Stimulated activated CD8-positive, alpha-beta memory T cell treated with anti-CD3 and anti-CD28 coated beads, Interleukin-7, amount 100 ng/mL, for 1 hour (primary cell): Measurements from ENCODE around the gene LPP.

Experiments used
- DNase-seq, 2 donors: peaks; one replicate each; pipeline ENCODE4 v3.0.0-alpha.2; 2020; ENCODE audit warnings: low read depth in 2 of 2

The LPP gene

DNA sequence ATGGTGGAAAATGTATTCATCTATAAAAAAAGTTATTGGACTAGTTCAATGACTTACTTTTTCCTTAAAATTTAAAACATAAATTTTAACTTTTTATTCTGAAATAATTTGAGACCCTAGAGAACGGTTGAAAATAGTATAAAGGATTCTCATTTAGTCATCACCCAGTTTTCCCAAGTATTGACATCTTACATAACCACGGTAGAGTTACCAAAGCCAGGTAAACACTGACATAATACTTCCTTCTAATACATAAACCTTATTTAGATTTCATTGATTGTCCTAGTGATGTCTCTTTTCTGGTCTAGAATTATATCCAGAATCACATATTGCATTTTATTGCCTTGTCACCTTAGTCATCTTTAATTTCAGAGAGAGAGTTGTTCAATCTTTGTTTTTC is 319.1 kb downstream of the LPP start:
- no peak for DNase-seq

DNA sequence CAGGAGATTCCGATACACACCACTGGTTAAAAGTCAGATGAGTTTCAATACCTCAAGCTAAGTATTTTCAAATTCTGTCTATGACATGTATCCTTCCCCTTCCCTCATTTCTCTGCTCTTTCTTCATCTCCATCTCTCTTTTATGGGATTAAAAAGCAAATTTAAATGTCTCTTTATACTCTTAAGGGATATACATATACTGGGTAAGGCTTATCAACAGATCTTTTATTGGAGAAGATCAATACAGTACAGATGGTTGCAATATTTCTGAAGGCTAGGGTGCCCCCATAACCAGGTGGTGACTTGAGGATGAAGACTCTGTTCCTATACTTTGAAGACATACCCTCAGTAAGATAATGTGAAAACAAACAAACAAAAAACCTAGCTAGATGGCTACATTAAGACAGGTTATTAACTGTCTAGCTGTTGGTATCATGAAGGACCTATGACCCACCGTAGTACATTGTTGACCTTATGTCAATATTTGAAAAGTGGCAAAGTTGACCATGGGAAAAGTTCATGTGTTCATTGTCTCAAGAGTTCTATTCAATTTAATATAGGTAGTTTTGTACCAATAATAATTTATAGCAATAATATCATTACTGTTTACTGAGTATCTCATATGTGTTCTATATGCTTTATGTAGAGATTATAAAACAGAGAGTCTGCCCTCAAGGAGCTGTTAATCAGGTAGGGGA is 319.8 kb downstream of the LPP start:
- no peak for DNase-seq

DNA sequence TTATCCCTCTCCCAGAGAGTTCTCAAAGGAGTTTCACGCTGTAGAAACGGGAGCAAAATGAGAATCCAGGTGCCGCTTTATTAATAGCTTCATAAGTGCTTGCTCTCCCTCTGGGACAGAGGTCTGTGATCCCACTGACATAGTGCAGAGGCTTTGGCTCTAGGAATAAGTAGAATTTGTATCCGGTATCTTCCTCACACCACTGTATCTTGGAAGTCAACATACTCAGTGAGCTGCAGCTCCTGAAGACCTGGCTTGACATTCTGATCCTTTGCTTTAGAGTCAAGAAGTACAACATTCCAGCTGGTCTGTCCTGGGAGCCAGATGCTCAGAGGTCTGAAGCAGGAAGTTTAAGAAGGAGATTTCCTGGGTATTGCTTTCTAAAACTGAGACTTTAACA is 323.0 kb downstream of the LPP start:
- DNase-seq, result no peak

DNA sequence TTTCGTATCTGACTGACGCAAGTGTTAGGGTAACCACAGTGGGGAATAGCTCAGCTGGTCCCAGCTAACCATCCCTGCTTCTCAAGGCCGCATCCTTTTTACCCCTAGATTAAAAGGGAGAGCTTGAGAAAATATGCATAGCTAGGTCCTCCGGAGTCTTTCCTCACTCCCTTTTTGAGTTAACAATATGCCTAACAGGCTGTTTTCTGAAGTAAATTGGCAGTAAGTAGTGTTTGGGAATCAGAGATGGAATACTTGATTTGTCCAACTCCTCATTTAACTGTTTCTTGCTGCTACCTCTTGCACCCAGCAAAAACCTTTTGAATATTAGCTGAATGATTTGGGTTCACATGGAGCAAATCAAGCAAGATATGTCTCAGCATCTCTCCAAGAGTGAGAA is 326.1 kb downstream of the LPP start:
- DNase-seq, result no peak

DNA sequence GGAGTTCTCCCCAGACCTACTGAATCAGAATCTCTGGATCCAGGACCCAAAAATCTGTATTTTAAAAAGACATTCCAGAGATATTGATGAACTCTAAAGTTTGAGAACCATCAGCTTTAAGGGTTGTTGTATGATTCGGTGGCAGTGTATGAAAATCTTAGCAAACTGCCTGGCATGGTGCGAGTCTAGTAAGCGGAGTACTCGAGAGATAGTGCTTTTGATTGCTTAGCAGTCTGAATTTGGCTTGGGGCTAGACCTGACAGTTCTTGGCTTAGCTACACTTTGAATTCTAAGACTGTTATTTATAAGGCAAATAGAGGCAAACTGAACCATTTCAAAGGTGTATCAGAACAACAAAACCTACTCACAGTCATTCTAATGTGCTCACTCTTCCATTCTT is 329.0 kb downstream of the LPP start:
- no peak for DNase-seq

DNA sequence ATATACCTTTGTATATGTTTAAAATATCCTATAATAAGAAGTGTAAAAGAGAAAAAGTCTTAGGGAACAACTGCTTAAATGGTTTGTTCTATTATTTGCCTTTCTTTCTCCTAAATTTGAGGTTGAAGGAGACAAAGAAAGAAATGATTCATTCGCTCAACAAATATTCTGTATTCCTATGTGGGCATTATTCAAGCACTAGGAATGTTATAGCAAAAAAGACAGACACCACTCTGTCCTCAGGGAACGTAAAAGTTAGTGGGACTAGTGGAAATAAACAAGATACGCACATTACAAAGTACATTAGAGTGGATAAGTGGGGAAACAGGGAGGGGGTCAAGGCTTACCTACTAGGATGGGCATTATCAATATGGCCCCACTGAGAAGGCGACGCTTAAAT is 332.2 kb downstream of the LPP start:
- no peak for DNase-seq

DNA sequence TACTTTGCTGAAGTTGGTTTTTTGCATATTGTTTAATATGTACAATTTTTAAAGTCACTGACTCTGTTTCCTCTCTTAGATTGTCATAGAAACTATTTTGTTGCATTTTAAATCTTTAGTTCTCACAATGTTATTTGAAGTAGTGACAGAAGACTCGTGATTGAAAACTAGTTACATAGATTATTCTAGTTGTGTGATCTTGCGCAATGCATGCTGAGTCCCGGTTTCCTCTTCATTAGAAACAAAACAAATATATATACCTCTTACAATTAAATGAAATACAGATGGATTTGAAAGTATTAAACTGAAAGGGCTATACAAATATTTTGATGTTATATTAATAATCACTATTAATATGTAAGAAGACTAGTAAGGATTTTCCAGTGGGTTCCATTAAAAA is 333.0 kb downstream of the LPP start:
- DNase-seq, result no peak

DNA sequence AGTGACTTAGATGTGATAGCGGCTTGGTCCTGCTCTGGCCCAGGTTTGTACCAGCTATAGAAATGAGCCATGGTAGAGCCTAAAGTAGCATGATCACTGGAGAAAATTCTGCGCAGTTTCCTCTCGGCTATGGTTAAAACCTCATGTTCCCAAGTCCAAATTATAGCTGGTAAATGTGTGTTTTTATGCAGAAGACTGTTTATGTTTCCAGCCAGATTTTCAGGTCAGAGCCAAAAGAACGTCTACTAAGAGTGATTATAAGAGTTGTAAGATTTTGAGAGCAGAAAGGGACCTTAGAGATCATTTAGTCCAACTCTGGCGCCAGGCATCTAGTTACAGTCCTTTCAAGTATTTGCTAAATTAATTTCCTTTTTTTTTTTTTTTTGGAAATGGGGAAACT is 333.7 kb downstream of the LPP start:
- DNase-seq, result no peak

DNA sequence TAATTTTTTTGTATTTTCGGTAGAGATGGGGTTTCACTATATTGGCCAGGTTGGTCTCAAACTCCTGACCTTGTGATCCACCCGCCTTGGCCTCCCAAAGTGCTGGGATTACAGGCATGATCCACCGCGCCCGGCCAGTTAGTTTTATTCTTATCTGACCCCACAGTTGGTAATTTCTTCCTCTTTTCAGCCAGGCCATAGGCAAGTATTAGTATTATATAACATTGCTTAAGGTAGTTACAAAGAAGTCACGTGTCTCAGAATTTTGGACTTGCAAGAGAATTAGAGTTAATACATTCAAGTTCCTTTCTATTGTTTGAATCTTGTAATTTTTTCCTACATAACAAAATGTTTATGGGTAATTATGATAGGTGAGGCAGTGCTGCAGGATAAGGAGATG is 334.8 kb downstream of the LPP start:
- no peak for DNase-seq

DNA sequence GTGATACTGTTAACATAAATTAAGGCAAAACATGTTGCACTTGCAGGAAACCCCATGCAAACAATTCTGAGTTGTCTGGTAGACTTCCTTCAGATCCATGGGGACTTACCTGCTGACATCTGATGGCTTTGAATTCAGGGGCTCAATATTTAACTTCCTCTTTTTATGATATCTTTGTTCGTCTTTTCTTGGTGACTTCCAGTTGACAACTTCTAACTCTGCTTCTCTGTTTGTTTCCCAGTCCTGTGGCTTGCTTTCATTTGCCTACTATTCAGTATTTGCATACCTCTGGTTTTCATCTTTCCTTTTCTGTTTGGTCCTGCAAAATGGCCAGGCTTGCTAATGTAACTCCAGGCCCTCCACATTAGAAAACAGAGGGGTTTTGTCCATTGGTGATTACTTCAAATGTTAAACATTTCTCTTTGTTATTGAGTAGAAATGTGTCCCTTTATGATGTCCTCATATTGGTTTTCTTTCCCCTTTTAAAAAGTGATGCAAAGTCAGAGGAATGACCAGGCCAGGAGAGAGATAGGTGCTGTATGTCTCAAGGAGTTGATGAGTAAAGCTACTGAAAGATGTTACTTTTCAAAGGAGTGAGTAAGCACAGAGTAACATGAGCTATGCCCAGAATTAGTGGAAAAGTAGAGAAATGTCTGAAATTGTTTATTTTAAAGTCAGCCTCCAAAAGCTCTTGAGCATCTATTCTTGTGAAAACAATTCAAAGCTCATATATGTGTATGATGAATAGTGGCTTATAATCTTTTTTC is 335.9 kb downstream of the LPP start:
- DNase-seq, result no peak

DNA sequence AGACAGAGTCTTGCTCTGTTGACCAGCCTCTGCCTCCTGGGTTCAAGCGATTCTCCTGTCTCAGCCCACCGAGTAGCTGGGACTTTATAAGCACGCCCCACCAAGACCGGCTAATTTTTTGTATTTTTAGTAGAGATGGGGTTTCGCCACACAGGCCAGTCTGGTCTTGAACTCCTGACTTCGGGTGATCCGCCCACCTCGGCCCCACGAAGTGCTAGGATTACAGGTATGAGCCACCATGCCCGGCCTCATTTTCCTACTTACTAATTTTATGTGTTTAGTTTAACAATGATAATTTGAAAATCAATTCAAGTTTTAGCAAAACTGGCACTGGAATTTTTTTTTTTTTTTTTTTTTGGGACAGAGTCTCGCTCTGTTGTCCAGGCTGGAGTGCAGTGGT is 336.5 kb downstream of the LPP start:
- no peak for DNase-seq

DNA sequence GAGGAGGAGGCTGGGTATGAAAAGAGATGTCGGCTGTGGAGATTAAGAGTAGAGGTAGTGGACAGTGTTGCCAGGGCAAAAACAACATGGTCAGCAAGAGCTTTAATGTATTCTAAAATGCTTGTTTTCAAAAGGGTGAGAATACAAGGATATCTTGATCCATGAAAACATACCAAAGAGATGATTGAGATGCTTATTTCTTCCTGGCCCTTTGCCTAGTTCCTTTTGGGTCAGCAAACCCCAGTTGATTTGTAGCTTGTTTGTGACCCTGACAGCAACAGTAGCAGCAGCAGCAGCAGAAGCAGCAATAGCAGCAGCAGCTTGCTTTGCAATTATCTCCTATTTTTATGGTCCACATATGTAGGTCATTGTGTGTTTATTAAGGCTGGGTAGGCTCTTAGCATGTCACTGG is 337.3 kb downstream of the LPP start:
- DNase-seq, result no peak

DNA sequence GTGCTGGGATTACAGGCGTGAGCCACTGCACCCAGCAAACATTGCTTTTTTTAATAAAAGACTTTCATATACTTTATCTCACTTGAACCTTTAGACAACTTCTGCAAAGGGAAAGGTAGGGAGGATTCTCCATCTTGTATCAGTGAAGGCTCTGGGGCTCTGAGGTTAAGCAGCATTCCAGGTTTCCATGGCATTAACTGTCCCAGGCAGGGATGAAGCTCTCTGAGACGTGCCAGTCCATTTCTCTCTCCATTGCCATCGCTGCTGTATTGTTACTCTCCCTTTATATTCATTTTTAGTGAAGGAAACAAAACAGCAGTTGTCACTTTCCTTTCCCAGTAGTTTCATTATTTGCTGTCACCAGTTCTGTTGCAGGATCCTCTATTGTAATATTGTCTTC is 342.4 kb downstream of the LPP start:
- no peak for DNase-seq

DNA sequence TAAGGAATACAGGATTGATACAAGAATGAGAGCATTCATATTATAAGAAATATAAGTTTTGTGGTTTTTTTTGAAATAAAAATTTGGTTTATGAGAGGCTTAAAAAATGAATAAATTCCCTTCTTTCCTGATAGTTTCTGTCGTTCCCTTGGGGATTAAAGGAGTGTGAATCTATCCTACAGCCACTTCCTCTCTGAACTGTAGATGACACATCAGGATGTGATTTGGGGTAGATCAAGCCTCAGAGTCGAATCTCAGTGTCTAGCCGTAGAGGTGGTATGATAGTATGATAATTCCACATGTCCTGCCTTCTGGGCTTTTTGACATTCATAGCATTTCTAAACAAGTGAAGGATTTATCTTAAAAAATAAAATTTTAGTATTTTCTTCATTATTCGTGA is 343.1 kb downstream of the LPP start:
- no peak for DNase-seq

DNA sequence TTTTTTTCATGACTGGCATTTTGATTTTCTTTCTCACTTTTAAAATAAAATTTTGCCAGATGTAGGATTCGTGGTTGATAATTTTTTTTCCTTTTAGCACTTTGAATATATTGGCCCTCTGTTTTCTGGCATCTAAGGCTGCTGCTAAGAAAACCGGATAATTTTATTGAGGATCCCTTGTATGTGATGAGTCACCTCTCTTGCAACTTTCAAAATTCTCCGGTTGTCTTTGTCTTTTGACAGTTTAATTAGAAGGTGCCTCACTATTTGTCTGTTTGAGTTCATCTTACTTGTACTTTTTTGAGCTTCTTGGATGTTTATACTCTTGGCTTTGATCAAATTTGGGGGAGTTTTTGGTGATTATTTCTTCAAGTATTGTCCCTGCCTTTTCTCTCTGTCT is 349.7 kb downstream of the LPP start:
- DNase-seq, result no peak

DNA sequence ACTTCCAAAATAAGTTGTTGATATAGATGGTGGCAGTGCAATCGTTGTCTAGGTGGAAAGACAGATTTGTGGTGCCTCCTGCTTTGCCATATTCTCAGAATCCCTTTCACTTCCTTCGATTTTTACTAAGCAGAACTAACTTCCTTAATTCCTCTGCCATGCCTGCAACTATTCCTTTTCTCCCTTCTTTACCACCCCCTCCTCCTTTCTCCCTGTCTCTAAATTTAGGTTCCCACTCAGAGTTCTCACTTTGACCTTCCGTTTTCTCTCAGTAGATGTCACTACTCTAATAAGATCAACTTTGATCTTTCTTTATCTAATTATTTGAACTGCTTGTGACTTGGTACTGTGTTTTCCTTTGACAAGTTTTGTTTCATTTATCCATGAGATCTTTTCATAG is 351.2 kb downstream of the LPP start:
- DNase-seq, result no peak

DNA sequence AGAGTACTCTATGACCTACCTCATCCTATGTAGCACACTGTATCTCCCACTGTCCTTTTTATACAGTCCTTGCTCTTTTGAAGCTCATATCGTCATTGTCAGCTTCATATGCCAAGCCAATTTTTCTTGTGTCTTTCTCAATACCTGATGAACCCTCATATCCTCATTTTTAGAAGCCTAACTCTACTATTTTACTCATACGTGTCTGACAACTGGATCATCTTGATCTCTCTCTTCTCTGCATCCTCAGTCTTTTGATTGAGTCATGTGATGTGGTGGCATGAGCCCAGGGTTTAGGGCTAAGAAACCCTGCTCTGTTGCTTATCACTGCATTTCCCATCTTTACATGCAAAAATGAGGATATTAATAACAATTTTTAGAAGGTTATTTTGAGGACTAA is 352.0 kb downstream of the LPP start:
- DNase-seq, result no peak

DNA sequence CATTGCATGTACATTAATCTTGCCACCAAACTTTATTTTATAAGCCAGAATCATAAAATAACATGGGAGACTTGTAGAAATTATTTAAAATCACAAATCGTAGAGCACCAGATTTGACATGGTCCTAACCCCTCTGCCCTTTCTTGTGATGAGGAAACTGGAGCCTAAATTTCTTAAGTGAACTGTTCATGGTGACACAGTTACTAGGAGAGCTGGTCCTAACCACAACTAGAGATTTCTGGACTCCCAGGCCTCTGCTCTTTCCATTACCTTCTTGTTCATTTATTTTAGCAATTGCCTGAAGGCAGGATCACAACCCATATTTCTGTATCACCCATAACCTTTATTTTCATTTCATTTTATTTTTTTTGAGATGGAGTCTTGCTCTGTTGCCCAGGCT is 352.5 kb downstream of the LPP start:
- DNase-seq, result no peak

DNA sequence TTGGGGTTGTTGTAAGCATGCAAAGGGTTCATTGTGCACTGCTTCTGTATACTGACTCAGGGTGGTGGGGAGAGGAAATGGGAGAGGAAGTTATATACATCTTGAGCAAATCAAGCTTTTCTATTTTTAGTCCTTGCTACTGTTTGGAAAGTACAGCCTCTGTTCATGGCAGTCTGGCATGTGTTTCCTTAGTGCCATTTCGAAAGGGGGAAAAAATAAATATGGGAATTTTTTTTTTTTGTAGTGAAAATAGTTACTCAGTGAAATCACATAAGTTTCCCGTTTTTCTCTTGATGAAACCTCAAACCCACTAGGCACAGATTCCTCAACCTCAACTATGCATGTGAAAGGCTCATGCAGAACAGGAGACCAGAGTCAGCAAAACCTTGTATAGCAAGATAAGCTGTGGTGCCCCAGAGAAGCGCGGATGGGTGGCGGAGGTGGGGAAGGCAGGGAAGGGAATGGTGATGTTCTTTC is 353.3 kb downstream of the LPP start:
- DNase-seq, result no peak

DNA sequence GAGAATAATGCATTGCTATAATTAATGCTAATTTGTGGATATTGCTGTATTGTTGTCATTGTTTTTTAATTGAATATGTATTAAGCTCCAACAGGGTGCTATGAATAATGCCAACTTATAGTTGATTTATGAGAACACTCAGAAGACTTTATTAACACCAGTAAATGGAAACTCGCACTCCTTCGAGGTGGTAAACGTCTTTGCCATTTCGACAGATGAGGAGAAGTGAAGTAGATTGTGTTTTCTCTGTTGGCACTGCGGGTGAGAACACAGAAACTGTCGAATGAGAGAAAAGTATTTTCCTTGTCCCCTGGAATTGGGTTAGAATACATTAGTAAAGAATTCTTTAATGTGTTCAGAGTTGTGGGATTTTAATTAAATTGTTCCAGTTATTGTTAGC is 354.5 kb downstream of the LPP start:
- no peak for DNase-seq

DNA sequence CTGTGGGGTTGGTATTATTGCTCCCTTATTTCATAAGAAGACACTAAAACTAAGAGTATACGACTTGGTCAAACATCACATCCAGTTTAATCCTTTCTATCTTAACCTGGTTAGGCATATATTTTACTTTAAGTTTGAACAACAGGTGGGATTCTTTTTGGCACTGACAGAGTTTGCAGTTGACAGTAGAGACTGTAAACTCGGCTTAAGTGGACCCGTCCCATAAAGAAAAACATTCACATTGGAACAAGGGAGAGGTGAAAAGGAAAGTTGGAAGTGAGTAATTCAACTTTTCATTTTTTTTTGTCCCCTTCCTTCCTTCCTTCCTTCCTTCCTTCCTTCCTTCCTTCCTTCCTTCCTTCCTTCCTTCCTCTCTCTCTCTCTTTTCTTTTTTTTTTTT is 355.4 kb downstream of the LPP start:
- DNase-seq, result no peak

DNA sequence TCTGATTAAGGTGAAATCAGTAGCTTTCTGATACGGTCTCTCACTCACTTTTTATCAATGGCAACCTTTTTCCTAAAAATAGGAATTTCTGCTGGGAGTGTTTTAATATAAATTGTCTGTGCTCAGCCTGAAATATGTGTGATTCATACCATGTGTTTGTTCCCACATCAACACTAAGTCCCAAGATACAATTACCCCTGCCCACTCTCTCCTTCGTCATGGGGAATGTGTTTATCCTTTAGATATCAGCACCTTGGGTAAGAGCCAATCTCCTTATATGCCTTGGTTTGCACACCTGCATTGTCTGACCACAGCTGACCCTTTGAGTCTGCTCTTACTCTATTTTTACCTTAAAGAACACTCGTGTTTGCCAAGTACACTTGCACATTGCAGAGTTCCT is 356.4 kb downstream of the LPP start:
- no peak for DNase-seq

DNA sequence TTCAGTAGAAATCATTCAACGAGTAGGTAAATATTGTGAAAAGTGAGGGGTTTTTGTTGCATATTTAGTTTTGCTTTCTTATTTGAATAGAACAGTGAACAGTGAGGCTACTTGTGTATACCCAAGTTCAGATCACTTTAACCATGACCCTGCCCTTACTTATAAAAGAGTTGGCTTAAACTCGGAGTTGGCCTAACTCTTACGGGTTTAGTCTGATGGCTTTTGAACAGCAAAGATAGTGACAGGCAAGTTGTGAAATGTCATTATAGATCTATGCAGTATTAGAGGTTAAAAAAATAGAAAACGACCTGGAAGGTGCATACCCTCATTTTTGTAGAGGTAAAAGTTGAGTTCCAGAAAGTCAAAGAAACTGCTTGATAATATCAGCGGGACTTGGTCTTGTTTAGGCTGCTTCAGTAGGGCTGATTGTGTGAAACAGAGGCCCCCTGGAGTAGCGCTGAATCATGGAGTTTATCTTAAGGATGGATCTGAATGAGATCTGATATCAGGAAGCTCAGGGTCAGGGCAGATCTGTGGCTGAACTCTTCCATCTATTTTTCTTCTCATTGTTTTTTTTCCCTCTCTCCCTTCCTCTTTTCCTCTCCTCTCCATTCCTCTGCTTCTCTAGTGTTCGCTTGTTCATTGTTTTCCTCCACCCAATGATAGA is 359.8 kb downstream of the LPP start:
- no peak for DNase-seq
